ENCODE results near the gene MYO3B. TPM values are rescaled to one million over a fixed set of nuclear protein-coding genes. Genes with fewer than 3 reads are reported as not detected.

Gene MYO3B
- total RNA-seq, 2 experiments from 2014 or later, result not detected

- H3K27ac ChIP-seq (ENCODE audit: low read depth, low read length, poor library complexity, severe bottlenecking), result no peak overlapping the region
- TF ChIP-seq EZH2phosphoT487 (IDR thresholded peaks at IDR 0.05; ENCODE audit: borderline replicate concordance, low read depth, low read length) (no peak), CTCF (conservative IDR thresholded peaks at IDR 0.05; ENCODE audit: low read length) (no peak)
- no peaks in the 10 kb centered on the region for H3K9me3 ChIP-seq (ENCODE audit: low read length)
- no peaks in the 10 kb centered on the region for H3K4me1 ChIP-seq (ENCODE audit: insufficient read depth, low read length, poor library complexity, severe bottlenecking)
- ChIA-PET CTCF (ENCODE audit: unreplicated experiment) (no interaction called here), POLR2A (interaction anchor here (0.6 to 0.8 kb wide), 3 partner anchors 119 to 461 kb away, joined by 3 to 4 read pairs (median 3); no protein-coding TSS in a partner anchor)
- no peaks in the 10 kb centered on the region for H3K36me3 ChIP-seq (ENCODE audit: insufficient read depth, low read length)
- H3K4me2 ChIP-seq (ENCODE audit: low read length), result no peak overlapping the region
- no peak for DNase-seq (ENCODE audit: low spot score)
- no peaks in the 10 kb centered on the region for H4K20me1 ChIP-seq (ENCODE audit: insufficient read depth, low read length)
- no TSS peak for BruUV-seq (replicated peaks)
- no peaks in the 10 kb centered on the region for H3K79me2 ChIP-seq (ENCODE audit: insufficient read depth, low read depth, low read length)
- H3K4me3 ChIP-seq (ENCODE audit: low read depth, low read length, poor library complexity, severe bottlenecking), result no peak overlapping the region
- intact Hi-C loops (cut with micrococcal nuclease; ENCODE audit: unreplicated experiment), result no loop called here
- H2AFZ ChIP-seq (ENCODE audit: low read length), result no peak overlapping the region
- H3K9me2 ChIP-seq (ENCODE audit: insufficient read depth, low read length), result no peaks in the 10 kb centered on the region
These were observed 121.0 kb downstream of the MYO3B start for GRCh38 chr2:170298861-170299429.

- BruUV-seq (replicated peaks), result no TSS peak
- Histone ChIP-seq H3K9me3 (ENCODE audit: low read length) (no peaks in the 10 kb centered on the region), H2AFZ (ENCODE audit: low read length) (no peak overlapping the region), H4K20me1 (ENCODE audit: insufficient read depth, low read length) (no peaks in the 10 kb centered on the region), H3K4me2 (ENCODE audit: low read length) (no peak overlapping the region), H3K36me3 (ENCODE audit: insufficient read depth, low read length) (no peaks in the 10 kb centered on the region), H3K4me1 (ENCODE audit: insufficient read depth, low read length, poor library complexity, severe bottlenecking) (no peaks in the 10 kb centered on the region), H3K9me2 (ENCODE audit: insufficient read depth, low read length) (no peaks in the 10 kb centered on the region), H3K79me2 (ENCODE audit: insufficient read depth, low read depth, low read length) (no peaks in the 10 kb centered on the region), H3K27ac (ENCODE audit: low read depth, low read length, poor library complexity, severe bottlenecking) (no peak overlapping the region), H3K4me3 (ENCODE audit: low read depth, low read length, poor library complexity, severe bottlenecking) (no peak overlapping the region)
- DNase-seq (ENCODE audit: low spot score), result no peak
- ChIA-PET CTCF (ENCODE audit: unreplicated experiment) (no interaction called here), POLR2A (interaction anchor here (0.6 kb wide), 1 partner anchor 1453 kb away, joined by 3 read pairs; no protein-coding TSS in a partner anchor)
- TF ChIP-seq EZH2phosphoT487 (IDR thresholded peaks at IDR 0.05; ENCODE audit: borderline replicate concordance, low read depth, low read length), result no peak
- TF ChIP-seq CTCF (conservative IDR thresholded peaks at IDR 0.05; ENCODE audit: low read length), result no peak
- intact Hi-C loops (cut with micrococcal nuclease; ENCODE audit: unreplicated experiment), result no loop called here
These were observed 123.0 kb downstream of the MYO3B start for GRCh38 chr2:170300993-170301392.

GRCh38 chr2:170301626-170302025 lies 123.7 kb downstream of the MYO3B start:
- DNase-seq (ENCODE audit: low spot score), result no peak
- CTCF ChIA-PET (ENCODE audit: unreplicated experiment), result no interaction called here
- POLR2A ChIA-PET, result no interaction called here
- H4K20me1 ChIP-seq (ENCODE audit: insufficient read depth, low read length), result no peaks in the 10 kb centered on the region
- H3K4me2 ChIP-seq (ENCODE audit: low read length), result no peak overlapping the region
- H3K27ac ChIP-seq (ENCODE audit: low read depth, low read length, poor library complexity, severe bottlenecking), result no peak overlapping the region
- no peaks in the 10 kb centered on the region for H3K9me2 ChIP-seq (ENCODE audit: insufficient read depth, low read length)
- H3K79me2 ChIP-seq (ENCODE audit: insufficient read depth, low read depth, low read length), result no peaks in the 10 kb centered on the region
- intact Hi-C loops (cut with micrococcal nuclease; ENCODE audit: unreplicated experiment), result no loop called here
- H3K4me3 ChIP-seq (ENCODE audit: low read depth, low read length, poor library complexity, severe bottlenecking), result no peak overlapping the region
- no TSS peak for BruUV-seq (replicated peaks)
- TF ChIP-seq EZH2phosphoT487 (IDR thresholded peaks at IDR 0.05; ENCODE audit: borderline replicate concordance, low read depth, low read length) (no peak), CTCF (conservative IDR thresholded peaks at IDR 0.05; ENCODE audit: low read length) (no peak)
- H3K36me3 ChIP-seq (ENCODE audit: insufficient read depth, low read length), result no peaks in the 10 kb centered on the region
- H2AFZ ChIP-seq (ENCODE audit: low read length), result no peak overlapping the region
- H3K9me3 ChIP-seq (ENCODE audit: low read length), result no peaks in the 10 kb centered on the region
- H3K4me1 ChIP-seq (ENCODE audit: insufficient read depth, low read length, poor library complexity, severe bottlenecking), result no peaks in the 10 kb centered on the region
